AG04449 (cell line): ENCODE results near the gene FBXO28.

Source experiments
- CTCF ChIA-PET: fragments of 350-600 bp; formaldehyde crosslinking; extraction: SDS; loops from one replicate; lab custom pipeline; 2021; ENCODE audit warnings: antibody characterized with exemption; lab: Yijun Ruan, JAX
- POLR2A ChIA-PET: fragments of 400-600, 350-600 bp; formaldehyde crosslinking; extraction: SDS; loops from one replicate; lab custom pipeline; 2020; ENCODE audit warnings: antibody characterized with exemption, inconsistent platforms; lab: Yijun Ruan, JAX
- DNase-seq: peaks from one replicate; pipeline ENCODE4 v3.0.0-alpha.2; 2010; ENCODE audit warnings: low read depth, low spot score
- H3K4me3 ChIP-seq: 2 replicates; pipeline ENCODE4 v1.5.1; 2011; ENCODE audit warnings: low read depth, mild to moderate bottlenecking, control low read depth, low read length
- TF ChIP-seq, protein P1 (sequence below): IDR thresholded peaks from one replicate; pipeline ENCODE4 v1.5.1; 2011; ENCODE audit warnings: mild to moderate bottlenecking, moderate library complexity, low read length, control low read depth, inconsistent platforms; ENCODE audit not compliant: insufficient read depth; ENCODE audit errors: missing control alignments

Gene FBXO28

GRCh38 chr1:224090116-224090515, 23.8 kb upstream of the FBXO28 start:
- no peak for DNase-seq
- H3K4me3 ChIP-seq, result no peak overlapping the region
- POLR2A ChIA-PET, result no interaction called here
- CTCF ChIA-PET, result no interaction called here
- TF ChIP-seq, protein P1, sequence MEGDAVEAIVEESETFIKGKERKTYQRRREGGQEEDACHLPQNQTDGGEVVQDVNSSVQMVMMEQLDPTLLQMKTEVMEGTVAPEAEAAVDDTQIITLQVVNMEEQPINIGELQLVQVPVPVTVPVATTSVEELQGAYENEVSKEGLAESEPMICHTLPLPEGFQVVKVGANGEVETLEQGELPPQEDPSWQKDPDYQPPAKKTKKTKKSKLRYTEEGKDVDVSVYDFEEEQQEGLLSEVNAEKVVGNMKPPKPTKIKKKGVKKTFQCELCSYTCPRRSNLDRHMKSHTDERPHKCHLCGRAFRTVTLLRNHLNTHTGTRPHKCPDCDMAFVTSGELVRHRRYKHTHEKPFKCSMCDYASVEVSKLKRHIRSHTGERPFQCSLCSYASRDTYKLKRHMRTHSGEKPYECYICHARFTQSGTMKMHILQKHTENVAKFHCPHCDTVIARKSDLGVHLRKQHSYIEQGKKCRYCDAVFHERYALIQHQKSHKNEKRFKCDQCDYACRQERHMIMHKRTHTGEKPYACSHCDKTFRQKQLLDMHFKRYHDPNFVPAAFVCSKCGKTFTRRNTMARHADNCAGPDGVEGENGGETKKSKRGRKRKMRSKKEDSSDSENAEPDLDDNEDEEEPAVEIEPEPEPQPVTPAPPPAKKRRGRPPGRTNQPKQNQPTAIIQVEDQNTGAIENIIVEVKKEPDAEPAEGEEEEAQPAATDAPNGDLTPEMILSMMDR, result no peak

DNA sequence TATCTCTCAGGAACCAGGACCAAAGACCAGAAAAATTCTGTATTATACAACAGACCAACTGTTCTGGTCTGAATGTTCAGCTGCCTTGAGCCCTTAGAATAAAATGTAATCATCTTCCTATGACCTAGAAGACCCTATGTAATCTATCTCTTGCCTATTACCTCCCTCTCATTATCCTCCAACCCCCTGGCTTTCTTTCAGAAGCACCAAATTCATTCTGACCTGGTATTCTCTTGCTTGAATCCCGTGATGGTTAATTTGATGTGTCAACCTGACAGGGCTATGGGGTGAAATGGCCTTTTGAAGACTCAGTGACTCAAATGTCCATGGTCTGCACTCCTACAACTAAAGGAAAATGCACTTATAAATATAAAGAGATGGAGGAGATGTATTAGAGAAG, 21.8 kb upstream of the FBXO28 start:
- TF ChIP-seq, protein P1, result no peak
- CTCF ChIA-PET, result no interaction called here
- no peak for DNase-seq
- POLR2A ChIA-PET, result no interaction called here
- no peak overlapping the region for H3K4me3 ChIP-seq

GRCh38 chr1:224092601-224093000, 21.3 kb upstream of the FBXO28 start:
- no peak overlapping the region for H3K4me3 ChIP-seq
- ChIA-PET CTCF (no interaction called here), POLR2A (no interaction called here)
- DNase-seq, result no peak
- TF ChIP-seq, protein P1, result no peak

DNA sequence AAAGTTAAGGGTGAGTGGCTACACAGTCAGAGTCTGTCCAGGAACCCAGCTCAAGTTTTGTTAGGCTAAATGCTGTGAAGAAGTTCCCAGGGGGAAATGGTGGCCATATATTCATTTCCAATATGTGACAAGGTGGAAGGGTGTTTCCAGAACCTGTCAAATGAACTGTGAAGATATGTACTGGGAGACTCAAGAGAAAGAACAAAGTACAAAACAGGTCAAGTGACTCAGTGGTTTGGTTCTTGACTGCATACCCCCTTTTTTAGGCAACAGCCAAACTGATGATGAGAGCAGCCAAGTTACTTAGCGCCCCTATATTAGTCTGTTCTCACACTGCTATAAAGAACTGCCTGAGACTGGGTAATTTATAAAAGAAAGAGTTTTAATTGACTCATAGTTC, 18.6 kb upstream of the FBXO28 start:
- ChIA-PET POLR2A (no interaction called here), CTCF (interaction anchor here (0.9 to 1.8 kb wide), 2 partner anchors 11 to 44 kb away, joined by 3 to 8 read pairs; no protein-coding TSS in a partner anchor)
- DNase-seq, result no peak
- H3K4me3 ChIP-seq, result no peak overlapping the region
- TF ChIP-seq, protein P1, result no peak

GRCh38 chr1:224095867-224096266, 18.0 kb upstream of the FBXO28 start:
- CTCF ChIA-PET, result interaction anchor here (1.8 kb wide), 1 partner anchor 10 kb away, joined by 8 read pairs; no protein-coding TSS in a partner anchor
- TF ChIP-seq, protein P1, result no peak

DNA sequence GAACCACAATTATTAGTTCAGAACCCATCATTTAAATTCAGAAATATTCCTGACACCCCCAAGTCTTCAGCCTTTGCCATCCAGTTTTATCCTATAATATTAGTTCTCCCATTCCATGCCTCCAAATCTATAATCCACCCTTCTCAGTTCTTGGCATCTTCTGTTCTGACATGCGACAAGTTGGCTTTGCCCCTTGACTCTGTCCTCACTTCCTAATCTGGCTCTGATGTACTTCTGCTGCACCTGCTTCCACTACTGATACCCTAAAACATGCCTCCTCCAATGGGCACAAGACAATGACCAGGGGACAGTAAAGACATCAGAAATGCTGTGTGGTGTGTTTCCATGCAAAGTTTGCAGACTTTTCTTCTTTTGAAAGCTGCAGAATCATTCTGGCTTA, 17.1 kb upstream of the FBXO28 start:
- POLR2A ChIA-PET, result no interaction called here
- CTCF ChIA-PET, result no interaction called here
- H3K4me3 ChIP-seq, result no peak overlapping the region
- no peak for DNase-seq
- TF ChIP-seq, protein P1, result no peak

More at GRCh38 chr1:224095867-224096266, 18.0 kb upstream of the FBXO28 start:
- no peak overlapping the region for H3K4me3 ChIP-seq
- POLR2A ChIA-PET, result no interaction called here
- DNase-seq, result no peak
